ENCODE data around the gene TRPM4. TPM values are rescaled to one million over a fixed set of nuclear protein-coding genes. Genes with fewer than 3 reads are reported as not detected.

Gene TRPM4
- total RNA-seq, 4 donors from 2014 or later: 7.6 to 28.9 (median 18.0) TPM

- intact Hi-C loops (cut with DNase I): no loop called here
- Histone ChIP-seq H3K27me3 (no peaks in the 10 kb centered on the region), H3K4me3 (no peak overlapping the region), H3K9me3 (no peaks in the 10 kb centered on the region), H3K36me3 (peaks cover 20 to 34% (median 28%) of the 10 kb centered on the region in 3 donors), H3K4me1 (peaks cover 5 to 42% (median 8%) of the 10 kb centered on the region in 3 donors), H3K27ac (no peak overlapping the region)
- no peak for TF ChIP-seq CTCF (IDR thresholded peaks at IDR 0.05)
- no peak for DNase-seq
- WGBS, 2 donors: 74 to 77% methylated on average over 10 to 11 of the region's 11 CpGs
Observed at GRCh38 chr19:49111218-49111998, 46.2 kb upstream of the TRPM4 start.

GRCh38 chr19:49113762-49114629, 43.6 kb upstream of the TRPM4 start, which contains the start of gene LIN7B:
LIN7B (plus strand) TSS chr19:49114370; CDS start chr19:49114405, 35 bp downstream.
- intact Hi-C loops (cut with DNase I): no loop called here
- peak within 1 kb of the TSS; percentile 81 to 90 (median 85) for H3K4me3 ChIP-seq
- TF ChIP-seq POLR2A (IDR thresholded peaks at IDR 0.05) (peak in 1 of 4 donors; percentile 38), CTCF (IDR thresholded peaks at IDR 0.05) (peak; percentile 26 to 72 (median 49))

GRCh38 chr19:49114630-49115363, 42.8 kb upstream of the TRPM4 start:
- 51 to 76% methylated on average over 7 to 11 of the region's 68 CpGs for WGBS, 2 donors
- peak overlapping the region; percentile 81 to 90 (median 85) for H3K4me3 ChIP-seq
- H3K27me3 ChIP-seq: no peaks in the 10 kb centered on the region
- no peaks in the 10 kb centered on the region for H3K9me3 ChIP-seq
- intact Hi-C loops (cut with DNase I): no loop called here
- H3K4me1 ChIP-seq: peaks cover 19 to 65% (median 24%) of the 10 kb centered on the region in 3 donors
- H3K36me3 ChIP-seq: no peaks in the 10 kb centered on the region
- TF ChIP-seq POLR2A (IDR thresholded peaks at IDR 0.05) (peak in 1 of 4 donors; percentile 14), CTCF (IDR thresholded peaks at IDR 0.05) (no peak)
- no peak for DNase-seq
- peak overlapping the region; percentile 76 to 90 (median 83) for H3K27ac ChIP-seq

More at GRCh38 chr19:49113762-49114629, 43.6 kb upstream of the TRPM4 start, which contains the start of gene LIN7B:
- 1% methylated on average over 9 to 25 of the region's 66 CpGs for WGBS, 2 donors
- Histone ChIP-seq H3K9me3 (no peaks in the 10 kb centered on the region), H3K36me3 (peaks cover 0 to 8% (median 2%) of the 10 kb centered on the region in 3 donors), H3K4me1 (peaks cover 14 to 58% (median 19%) of the 10 kb centered on the region in 3 donors), H3K27me3 (no peaks in the 10 kb centered on the region), H3K27ac (peak within 1 kb of the TSS; percentile 76 to 90 (median 83))
- DNase-seq: no peak

GRCh38 chr19:49116544-49116943, 41.0 kb upstream of the TRPM4 start:
- DNase-seq: no peak
- TF ChIP-seq CTCF (IDR thresholded peaks at IDR 0.05) (no peak), POLR2A (IDR thresholded peaks at IDR 0.05) (no peak)
- Histone ChIP-seq H3K4me1 (peaks cover 25 to 64% (median 29%) of the 10 kb centered on the region in 3 donors), H3K27me3 (peaks cover 0 to 5% (median 0%) of the 10 kb centered on the region in 4 donors), H3K4me3 (no peak overlapping the region), H3K27ac (no peak overlapping the region), H3K36me3 (no peaks in the 10 kb centered on the region), H3K9me3 (no peaks in the 10 kb centered on the region)
- 33% methylated on average over 1 of the region's 1 CpG for WGBS, 2 donors
- intact Hi-C loops (cut with DNase I): no loop called here

Data from esophagus squamous epithelium (tissue), 5 donors.